ENCODE measurements around the gene ALPI.
A peak's percentile ranks its signal among the peaks of the same experiment; 100 is the strongest.

ALPI gene

GRCh38 chr2:232495292-232495691 lies 39.3 kb downstream of the ALPI start:
- DNase-seq = no peak

GRCh38 chr2:232496501-232497270 lies 40.7 kb downstream of the ALPI start:
- no peak for DNase-seq

GRCh38 chr2:232497348-232497747 lies 41.4 kb downstream of the ALPI start:
- DNase-seq = no peak

GRCh38 chr2:232498452-232498851 lies 42.5 kb downstream of the ALPI start:
- no peak for DNase-seq

GRCh38 chr2:232501331-232501771 lies 45.4 kb downstream of the ALPI start:
- DNase-seq = no peak

- peak in 1 of 56 donors; percentile 20 for DNase-seq
These were observed 45.9 kb downstream of the ALPI start for GRCh38 chr2:232501794-232502390.

GRCh38 chr2:232502511-232502910 lies 46.6 kb downstream of the ALPI start:
- DNase-seq = no peak

GRCh38 chr2:232502911-232503808 lies 47.2 kb downstream of the ALPI start:
- peak in 19 of 56 donors; percentile 9 to 81 (median 45) for DNase-seq

- no peak for DNase-seq
These were observed 47.9 kb downstream of the ALPI start for GRCh38 chr2:232503809-232504323.

- DNase-seq = peak in 4 of 56 donors; percentile 4 to 22 (median 10)
These were observed 48.5 kb downstream of the ALPI start for GRCh38 chr2:232504438-232504837.

- no peak for DNase-seq
These were observed 49.9 kb downstream of the ALPI start for GRCh38 chr2:232505856-232506255.

GRCh38 chr2:232506709-232507108 lies 50.8 kb downstream of the ALPI start:
- DNase-seq = no peak

GRCh38 chr2:232508251-232508650 lies 52.3 kb downstream of the ALPI start:
- DNase-seq = no peak
